ENCODE measurements around the gene LRRC8C. TPM values are rescaled to one million over a fixed set of nuclear protein-coding genes. Genes with fewer than 3 reads are reported as not detected.

Gene LRRC8C
- total and polyA plus RNA-seq, 7 donors, result 0.69 to 7.8 (median 3.8) TPM

- intact Hi-C loops (cut with DNase I), result no loop called here
- Histone ChIP-seq H3K27ac (no peak overlapping the region), H3K36me3 (no peaks in the 10 kb centered on the region), H3K9me3 (no peaks in the 10 kb centered on the region), H3K4me3 (no peak overlapping the region), H3K27me3 (no peaks in the 10 kb centered on the region), H3K4me1 (no peaks in the 10 kb centered on the region)
- no peak for DNase-seq
- no peak for TF ChIP-seq CTCF (IDR thresholded peaks at IDR 0.05)
- WGBS, 2 donors, result 82 to 87% methylated on average over 5 of the region's 5 CpGs
Measured at GRCh38 chr1:89711140-89711778, 78.3 kb downstream of the LRRC8C start.

DNA sequence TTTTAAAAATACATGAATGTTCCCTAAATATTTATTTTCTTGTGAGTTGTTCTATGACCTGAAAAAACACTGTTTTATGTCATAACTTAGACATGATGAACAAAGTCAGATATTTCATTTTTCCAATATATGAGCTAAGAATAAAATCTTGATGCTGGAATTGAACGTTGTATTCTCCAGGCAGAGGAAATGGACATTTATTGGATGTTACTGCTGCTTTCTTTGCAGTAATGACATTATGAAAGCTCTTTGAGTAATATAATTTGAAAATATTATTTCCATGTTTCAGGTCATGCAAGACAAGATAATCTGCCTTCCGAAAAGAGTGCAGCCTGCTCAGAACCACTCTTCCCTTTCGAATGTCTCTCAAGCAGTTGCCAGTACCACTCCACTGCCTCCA, 79.5 kb downstream of the LRRC8C start:
- Histone ChIP-seq H3K4me3 (no peak overlapping the region), H3K36me3 (no peaks in the 10 kb centered on the region), H3K27me3 (no peaks in the 10 kb centered on the region), H3K9me3 (no peaks in the 10 kb centered on the region), H3K4me1 (no peaks in the 10 kb centered on the region), H3K27ac (no peak overlapping the region)
- no peak for DNase-seq
- intact Hi-C loops (cut with DNase I), result no loop called here
- WGBS, 2 donors, result 93 to 98% methylated on average over 3 of the region's 3 CpGs
- no peak for TF ChIP-seq CTCF (IDR thresholded peaks at IDR 0.05)
- no peak for TF ChIP-seq POLR2AphosphoS5 (IDR thresholded peaks at IDR 0.05)
- TF ChIP-seq POLR2A (IDR thresholded peaks at IDR 0.05), result no peak

DNA sequence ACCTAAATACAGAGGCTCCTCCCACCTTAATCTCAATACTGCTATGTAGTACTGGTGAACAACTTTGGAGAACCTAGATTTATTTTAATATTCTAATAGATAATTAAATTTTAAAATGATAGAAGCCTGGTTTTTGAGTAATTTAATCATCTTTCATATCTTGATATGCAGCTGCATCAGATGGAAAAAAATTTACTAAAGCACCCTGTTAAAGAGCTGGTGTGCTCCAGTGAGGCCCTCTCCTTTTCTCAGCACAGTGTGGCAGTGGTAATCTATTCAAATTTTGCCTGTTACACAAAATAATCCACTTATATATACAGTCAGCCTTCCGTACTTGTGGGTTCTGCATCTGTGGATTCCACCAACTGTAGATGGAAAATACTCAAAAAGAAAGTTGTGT, 82.8 kb downstream of the LRRC8C start:
- intact Hi-C loops (cut with DNase I), result no loop called here
- Histone ChIP-seq H3K27ac (no peak overlapping the region), H3K36me3 (no peaks in the 10 kb centered on the region), H3K4me3 (no peak overlapping the region), H3K9me3 (no peaks in the 10 kb centered on the region), H3K4me1 (no peaks in the 10 kb centered on the region), H3K27me3 (no peaks in the 10 kb centered on the region)
- DNase-seq, result no peak
- TF ChIP-seq CTCF (IDR thresholded peaks at IDR 0.05) (no peak), POLR2A (IDR thresholded peaks at IDR 0.05) (no peak), EP300 (IDR thresholded peaks at IDR 0.05) (no peak), POLR2AphosphoS5 (IDR thresholded peaks at IDR 0.05) (no peak)
- WGBS, 2 donors, result 88 to 89% methylated on average over 1 of the region's 1 CpG

- H3K4me3 ChIP-seq, result no peak overlapping the region
- peak overlapping the region in 1 of 4 donors; percentile 32 for H3K27ac ChIP-seq
- H3K9me3 ChIP-seq, result no peaks in the 10 kb centered on the region
- peaks cover 0 to 15% (median 14%) of the 10 kb centered on the region in 4 donors for H3K4me1 ChIP-seq
- WGBS, 2 donors, result 58 to 64% methylated on average over 5 of the region's 5 CpGs
- intact Hi-C loops (cut with DNase I), result no loop called here
- no peak for TF ChIP-seq EP300 (IDR thresholded peaks at IDR 0.05)
- no peak for TF ChIP-seq POLR2AphosphoS5 (IDR thresholded peaks at IDR 0.05)
- TF ChIP-seq POLR2A (IDR thresholded peaks at IDR 0.05), result no peak
- TF ChIP-seq CTCF (IDR thresholded peaks at IDR 0.05), result no peak
- H3K36me3 ChIP-seq, result no peaks in the 10 kb centered on the region
- no peak for DNase-seq
- no peaks in the 10 kb centered on the region for H3K27me3 ChIP-seq
Measured at GRCh38 chr1:89719502-89720306, 86.8 kb downstream of the LRRC8C start.

Measured in sigmoid colon (tissue), 7 donors.